SK-N-SH treated with all-trans-retinoic acid at 6 μM for 48 hours (cell line): ENCODE data around the gene MMP27.

Experiments
- CSDC2 ChIP-seq: fragments of 250-450 bp; sonication (Bioruptor Pico); IDR thresholded peaks from 2 replicates; pipeline ENCODE4 v1.5.0; 2020; ENCODE audit warnings: mild to moderate bottlenecking, moderate library complexity
- OSR1 ChIP-seq: fragments of 250-450 bp; sonication (Bioruptor Pico); IDR thresholded peaks from 2 replicates; pipeline ENCODE4 v1.8.0; 2022; ENCODE audit warnings: moderate library complexity, mild to moderate bottlenecking, inconsistent platforms
- ZNF8 ChIP-seq: fragments of 450-650 bp; formaldehyde crosslinking; IDR thresholded peaks from 2 replicates; pipeline ENCODE4 v1.5.0; 2020; ENCODE audit warnings: mild to moderate bottlenecking, moderate library complexity
- TF ChIP-seq, protein P1 (sequence below): fragments of 250-450 bp; sonication (Bioruptor Pico); IDR thresholded peaks from 2 replicates; pipeline ENCODE4 v1.8.0; 2020; ENCODE audit warnings: mild to moderate bottlenecking, moderate library complexity, borderline replicate concordance
- TF ChIP-seq, protein P2 (sequence below): fragments of 250-450 bp; sonication (Bioruptor Pico); IDR thresholded peaks from 2 replicates; pipeline ENCODE4 v1.5.0; 2020; ENCODE audit warnings: mild to moderate bottlenecking, moderate library complexity

DNA sequence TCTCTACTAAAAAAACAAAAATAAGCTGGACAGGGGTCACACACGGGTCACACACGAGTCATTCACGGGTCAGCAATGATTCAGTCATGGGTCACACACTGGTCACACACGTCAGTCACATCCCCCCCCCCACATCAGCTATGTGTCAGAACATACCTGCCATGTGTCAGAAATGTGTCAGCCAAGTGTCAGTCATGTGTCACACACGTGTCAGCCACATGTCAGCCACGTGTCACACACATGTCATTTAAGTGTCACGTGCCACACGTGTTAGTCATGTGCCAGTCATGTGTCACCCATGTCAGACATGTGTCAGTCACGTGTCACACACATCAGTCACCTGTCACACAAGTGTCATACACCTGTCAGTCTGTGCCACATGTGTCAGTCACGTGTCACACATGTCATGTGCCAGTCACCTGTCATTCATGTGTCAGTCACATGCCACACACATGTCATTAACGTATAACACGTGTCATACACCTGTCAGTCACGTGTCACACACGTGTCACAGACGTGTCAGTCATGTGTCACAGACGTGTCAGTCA, 51.8 kb downstream of the MMP27 start:
- TF ChIP-seq OSR1 = no peak
- TF ChIP-seq, protein P1, sequence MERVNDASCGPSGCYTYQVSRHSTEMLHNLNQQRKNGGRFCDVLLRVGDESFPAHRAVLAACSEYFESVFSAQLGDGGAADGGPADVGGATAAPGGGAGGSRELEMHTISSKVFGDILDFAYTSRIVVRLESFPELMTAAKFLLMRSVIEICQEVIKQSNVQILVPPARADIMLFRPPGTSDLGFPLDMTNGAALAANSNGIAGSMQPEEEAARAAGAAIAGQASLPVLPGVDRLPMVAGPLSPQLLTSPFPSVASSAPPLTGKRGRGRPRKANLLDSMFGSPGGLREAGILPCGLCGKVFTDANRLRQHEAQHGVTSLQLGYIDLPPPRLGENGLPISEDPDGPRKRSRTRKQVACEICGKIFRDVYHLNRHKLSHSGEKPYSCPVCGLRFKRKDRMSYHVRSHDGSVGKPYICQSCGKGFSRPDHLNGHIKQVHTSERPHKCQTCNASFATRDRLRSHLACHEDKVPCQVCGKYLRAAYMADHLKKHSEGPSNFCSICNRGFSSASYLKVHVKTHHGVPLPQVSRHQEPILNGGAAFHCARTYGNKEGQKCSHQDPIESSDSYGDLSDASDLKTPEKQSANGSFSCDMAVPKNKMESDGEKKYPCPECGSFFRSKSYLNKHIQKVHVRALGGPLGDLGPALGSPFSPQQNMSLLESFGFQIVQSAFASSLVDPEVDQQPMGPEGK (CRISPR knock-in tag) = no peak
- no peak for TF ChIP-seq ZNF8 (CRISPR knock-in tag)
- TF ChIP-seq CSDC2 = no peak
- TF ChIP-seq, protein P2, sequence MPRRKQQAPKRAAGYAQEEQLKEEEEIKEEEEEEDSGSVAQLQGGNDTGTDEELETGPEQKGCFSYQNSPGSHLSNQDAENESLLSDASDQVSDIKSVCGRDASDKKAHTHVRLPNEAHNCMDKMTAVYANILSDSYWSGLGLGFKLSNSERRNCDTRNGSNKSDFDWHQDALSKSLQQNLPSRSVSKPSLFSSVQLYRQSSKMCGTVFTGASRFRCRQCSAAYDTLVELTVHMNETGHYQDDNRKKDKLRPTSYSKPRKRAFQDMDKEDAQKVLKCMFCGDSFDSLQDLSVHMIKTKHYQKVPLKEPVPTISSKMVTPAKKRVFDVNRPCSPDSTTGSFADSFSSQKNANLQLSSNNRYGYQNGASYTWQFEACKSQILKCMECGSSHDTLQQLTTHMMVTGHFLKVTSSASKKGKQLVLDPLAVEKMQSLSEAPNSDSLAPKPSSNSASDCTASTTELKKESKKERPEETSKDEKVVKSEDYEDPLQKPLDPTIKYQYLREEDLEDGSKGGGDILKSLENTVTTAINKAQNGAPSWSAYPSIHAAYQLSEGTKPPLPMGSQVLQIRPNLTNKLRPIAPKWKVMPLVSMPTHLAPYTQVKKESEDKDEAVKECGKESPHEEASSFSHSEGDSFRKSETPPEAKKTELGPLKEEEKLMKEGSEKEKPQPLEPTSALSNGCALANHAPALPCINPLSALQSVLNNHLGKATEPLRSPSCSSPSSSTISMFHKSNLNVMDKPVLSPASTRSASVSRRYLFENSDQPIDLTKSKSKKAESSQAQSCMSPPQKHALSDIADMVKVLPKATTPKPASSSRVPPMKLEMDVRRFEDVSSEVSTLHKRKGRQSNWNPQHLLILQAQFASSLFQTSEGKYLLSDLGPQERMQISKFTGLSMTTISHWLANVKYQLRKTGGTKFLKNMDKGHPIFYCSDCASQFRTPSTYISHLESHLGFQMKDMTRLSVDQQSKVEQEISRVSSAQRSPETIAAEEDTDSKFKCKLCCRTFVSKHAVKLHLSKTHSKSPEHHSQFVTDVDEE (CRISPR knock-in tag) = no peak
